Thyroid gland (tissue), 4 donors: ENCODE measurements around the gene SOX1.

ENCODE experiments used
- POLR2A ChIP-seq, 2 donors: fragments of 450-650 bp; IDR thresholded peaks; one replicate each; pipeline ENCODE4 v1.6.1; 2017; ENCODE audit warnings: antibody characterized with exemption in 2 of 2, mild to moderate bottlenecking in 2 of 2, moderate library complexity in 1 of 2
- TF ChIP-seq, protein P1 (sequence below), 6 experiments: fragments of 200-600 bp in 3 of 6; fragments of 450-650 bp in 3 of 6; sonication (generic) in 3 of 6; IDR thresholded peaks; one replicate each; pipeline ENCODE4 v1.5.1; 2016 to 2019; ENCODE audit warnings: antibody characterized with exemption in 6 of 6, mild to moderate bottlenecking in 2 of 6, inconsistent platforms in 1 of 6, moderate library complexity in 1 of 6

DNA sequence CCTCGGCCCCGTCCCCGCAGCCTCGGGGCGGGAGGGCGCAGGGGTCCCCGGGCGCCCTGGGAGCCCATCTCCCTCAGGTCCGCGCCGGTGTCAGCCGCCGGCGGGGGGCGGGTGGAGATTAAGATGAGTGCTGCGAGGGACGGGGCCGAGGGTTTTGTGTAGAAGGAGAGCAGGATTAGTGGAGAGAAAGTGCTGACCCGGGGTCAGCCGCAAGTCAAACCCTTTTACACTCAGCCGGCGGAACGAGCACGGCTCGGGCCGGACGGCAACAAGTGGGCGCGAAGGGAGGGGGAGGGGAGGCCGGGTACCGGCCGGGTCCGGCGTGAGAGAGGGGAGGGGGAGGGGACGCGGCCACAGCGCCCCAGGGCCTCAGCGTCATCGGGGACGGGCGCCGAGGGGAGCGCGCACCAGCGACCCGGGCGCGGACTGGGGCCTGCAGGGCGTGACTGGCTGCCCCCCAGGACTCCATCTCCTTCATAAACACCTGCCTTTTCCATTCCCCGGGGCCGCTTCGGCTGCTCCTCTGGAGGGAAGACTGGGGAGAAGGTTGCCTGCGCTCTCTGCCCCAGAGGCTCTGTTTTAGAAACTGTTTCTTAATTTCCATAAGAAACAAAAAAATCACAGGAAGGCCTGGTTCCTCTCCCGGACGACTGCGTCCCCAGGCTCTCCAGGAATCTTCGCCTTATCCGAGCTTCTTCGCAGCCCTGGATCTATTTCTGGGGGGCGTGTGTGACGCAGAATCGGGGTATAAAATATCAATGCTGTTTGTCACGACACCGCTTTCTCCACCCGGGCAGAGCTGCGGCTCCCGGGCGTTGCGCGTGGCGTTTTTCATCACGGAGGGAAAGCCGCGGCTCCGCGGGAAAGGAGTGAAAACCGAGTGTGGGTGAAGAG lies 6.5 kb downstream of the SOX1 start:
- TF ChIP-seq POLR2A (IDR thresholded peaks at IDR 0.05): no peak
- TF ChIP-seq, protein P1, sequence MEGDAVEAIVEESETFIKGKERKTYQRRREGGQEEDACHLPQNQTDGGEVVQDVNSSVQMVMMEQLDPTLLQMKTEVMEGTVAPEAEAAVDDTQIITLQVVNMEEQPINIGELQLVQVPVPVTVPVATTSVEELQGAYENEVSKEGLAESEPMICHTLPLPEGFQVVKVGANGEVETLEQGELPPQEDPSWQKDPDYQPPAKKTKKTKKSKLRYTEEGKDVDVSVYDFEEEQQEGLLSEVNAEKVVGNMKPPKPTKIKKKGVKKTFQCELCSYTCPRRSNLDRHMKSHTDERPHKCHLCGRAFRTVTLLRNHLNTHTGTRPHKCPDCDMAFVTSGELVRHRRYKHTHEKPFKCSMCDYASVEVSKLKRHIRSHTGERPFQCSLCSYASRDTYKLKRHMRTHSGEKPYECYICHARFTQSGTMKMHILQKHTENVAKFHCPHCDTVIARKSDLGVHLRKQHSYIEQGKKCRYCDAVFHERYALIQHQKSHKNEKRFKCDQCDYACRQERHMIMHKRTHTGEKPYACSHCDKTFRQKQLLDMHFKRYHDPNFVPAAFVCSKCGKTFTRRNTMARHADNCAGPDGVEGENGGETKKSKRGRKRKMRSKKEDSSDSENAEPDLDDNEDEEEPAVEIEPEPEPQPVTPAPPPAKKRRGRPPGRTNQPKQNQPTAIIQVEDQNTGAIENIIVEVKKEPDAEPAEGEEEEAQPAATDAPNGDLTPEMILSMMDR (IDR thresholded peaks at IDR 0.05): no peak
